ENCODE data around the gene FABP1.

Gene FABP1

GRCh38 chr2:88137833-88138232 lies 10.0 kb upstream of the FABP1 start:
- no peak for DNase-seq (ENCODE audit: low read depth in 2 of 2)

- DNase-seq (ENCODE audit: low read depth in 2 of 2), result no peak
Measured at GRCh38 chr2:88136817-88137216, 9.0 kb upstream of the FABP1 start.

GRCh38 chr2:88133875-88134274 lies 6.0 kb upstream of the FABP1 start:
- DNase-seq (ENCODE audit: low read depth in 2 of 2), result no peak

- DNase-seq (ENCODE audit: low read depth in 2 of 2), result no peak
Measured at GRCh38 chr2:88131999-88132368, 4.1 kb upstream of the FABP1 start.

- no peak for DNase-seq (ENCODE audit: low read depth in 2 of 2)
Measured at GRCh38 chr2:88131201-88131998, 3.5 kb upstream of the FABP1 start.

- no peak for DNase-seq (ENCODE audit: low read depth in 2 of 2)
Measured at GRCh38 chr2:88129313-88129959, 1.6 kb upstream of the FABP1 start.

GRCh38 chr2:88128654-88129312 lies 921 bp upstream of the FABP1 start:
- DNase-seq (ENCODE audit: low read depth in 2 of 2), result no peak

- no peak for DNase-seq (ENCODE audit: low read depth in 2 of 2)
Measured at GRCh38 chr2:88127638-88127887, 299 bp downstream of the FABP1 start.

GRCh38 chr2:88126772-88127637 lies 857 bp downstream of the FABP1 start:
- no peak for DNase-seq (ENCODE audit: low read depth in 2 of 2)

GRCh38 chr2:88125924-88126771 lies 1.7 kb downstream of the FABP1 start:
- no peak for DNase-seq (ENCODE audit: low read depth in 2 of 2)

GRCh38 chr2:88125344-88125923 lies 2.4 kb downstream of the FABP1 start:
- no peak for DNase-seq (ENCODE audit: low read depth in 2 of 2)

- no peak for DNase-seq (ENCODE audit: low read depth in 2 of 2)
Measured at GRCh38 chr2:88123975-88124917, 3.6 kb downstream of the FABP1 start.

GRCh38 chr2:88123164-88123974 lies 4.5 kb downstream of the FABP1 start:
- no peak for DNase-seq (ENCODE audit: low read depth in 2 of 2)

GRCh38 chr2:88122141-88122884 lies 5.5 kb downstream of the FABP1 start:
- DNase-seq (ENCODE audit: low read depth in 2 of 2), result no peak

GRCh38 chr2:88121678-88122077 lies 6.2 kb downstream of the FABP1 start:
- DNase-seq (ENCODE audit: low read depth in 2 of 2), result no peak

GRCh38 chr2:88117973-88118372 lies 9.9 kb downstream of the FABP1 start:
- no peak for DNase-seq (ENCODE audit: low read depth in 2 of 2)

- no peak for DNase-seq (ENCODE audit: low read depth in 2 of 2)
Measured at GRCh38 chr2:88116669-88117432, 11.0 kb downstream of the FABP1 start.
